Measurements from ENCODE around the gene LYRM4. TPM values are rescaled to one million over a fixed set of nuclear protein-coding genes. Genes with fewer than 3 reads are reported as not detected.

LYRM4 gene
- total RNA-seq, 1 donor from 2014 or later: 20.4 TPM

DNA sequence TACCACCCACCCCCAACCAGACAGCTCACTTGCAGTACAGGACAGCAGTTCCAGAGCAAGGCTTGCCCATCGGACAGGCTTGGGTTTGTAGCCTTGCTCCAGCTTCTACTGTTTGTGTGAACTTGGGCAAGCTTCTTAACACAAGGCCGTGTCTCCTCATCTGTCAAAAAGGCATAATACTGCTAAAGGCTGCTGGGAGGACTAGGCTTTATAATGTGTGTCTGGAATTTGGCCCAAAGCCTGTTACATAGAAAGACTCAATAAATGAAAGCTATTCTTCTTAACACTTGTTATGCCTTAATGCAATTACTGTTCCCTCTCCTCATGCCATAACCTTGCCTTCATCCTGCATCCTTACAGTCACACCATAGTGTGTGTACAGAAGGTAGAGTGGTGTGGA, 43.4 kb downstream of the LYRM4 start:
- Histone ChIP-seq H3K36me3 (peaks cover 6% of the 10 kb centered on the region), H3K4me3 (no peak overlapping the region), H3K27me3 (no peaks in the 10 kb centered on the region), H3K27ac (no peak overlapping the region), H3K4me1 (peaks cover 4% of the 10 kb centered on the region), H3K9me3 (no peaks in the 10 kb centered on the region)
- DNase-seq: no peak
- intact Hi-C loops (cut with DNase I): no loop called here
- ATAC-seq: no peak
- TF ChIP-seq, protein P1, sequence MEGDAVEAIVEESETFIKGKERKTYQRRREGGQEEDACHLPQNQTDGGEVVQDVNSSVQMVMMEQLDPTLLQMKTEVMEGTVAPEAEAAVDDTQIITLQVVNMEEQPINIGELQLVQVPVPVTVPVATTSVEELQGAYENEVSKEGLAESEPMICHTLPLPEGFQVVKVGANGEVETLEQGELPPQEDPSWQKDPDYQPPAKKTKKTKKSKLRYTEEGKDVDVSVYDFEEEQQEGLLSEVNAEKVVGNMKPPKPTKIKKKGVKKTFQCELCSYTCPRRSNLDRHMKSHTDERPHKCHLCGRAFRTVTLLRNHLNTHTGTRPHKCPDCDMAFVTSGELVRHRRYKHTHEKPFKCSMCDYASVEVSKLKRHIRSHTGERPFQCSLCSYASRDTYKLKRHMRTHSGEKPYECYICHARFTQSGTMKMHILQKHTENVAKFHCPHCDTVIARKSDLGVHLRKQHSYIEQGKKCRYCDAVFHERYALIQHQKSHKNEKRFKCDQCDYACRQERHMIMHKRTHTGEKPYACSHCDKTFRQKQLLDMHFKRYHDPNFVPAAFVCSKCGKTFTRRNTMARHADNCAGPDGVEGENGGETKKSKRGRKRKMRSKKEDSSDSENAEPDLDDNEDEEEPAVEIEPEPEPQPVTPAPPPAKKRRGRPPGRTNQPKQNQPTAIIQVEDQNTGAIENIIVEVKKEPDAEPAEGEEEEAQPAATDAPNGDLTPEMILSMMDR (IDR thresholded peaks at IDR 0.05): no peak

DNA sequence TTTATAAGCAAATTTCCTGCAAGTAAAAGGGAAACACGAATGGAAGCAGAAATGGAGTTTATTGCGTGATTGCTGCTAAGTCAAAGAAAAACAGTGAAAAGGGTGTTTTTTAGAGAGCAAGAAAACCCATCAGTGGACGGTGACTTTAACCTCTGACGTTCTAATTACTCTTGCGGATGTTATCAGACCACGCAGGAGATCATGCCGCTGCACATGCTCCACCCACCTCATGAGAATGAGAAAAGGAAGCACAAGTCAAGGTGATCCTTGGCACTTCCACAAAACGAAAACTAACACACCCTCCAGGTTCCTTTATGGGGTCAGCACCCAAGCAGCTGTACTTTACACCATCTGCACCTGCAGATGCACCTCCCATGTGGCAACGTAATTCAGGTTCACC, 45.0 kb downstream of the LYRM4 start:
- intact Hi-C loops (cut with DNase I): no loop called here
- no peak for ATAC-seq
- H3K27me3 ChIP-seq: no peaks in the 10 kb centered on the region
- H3K4me1 ChIP-seq: peaks cover 4% of the 10 kb centered on the region
- DNase-seq: no peak
- no peak overlapping the region for H3K27ac ChIP-seq
- H3K36me3 ChIP-seq: peaks cover 6% of the 10 kb centered on the region
- TF ChIP-seq, protein P1 (IDR thresholded peaks at IDR 0.05): no peak
- no peaks in the 10 kb centered on the region for H3K9me3 ChIP-seq
- no peak overlapping the region for H3K4me3 ChIP-seq

DNA sequence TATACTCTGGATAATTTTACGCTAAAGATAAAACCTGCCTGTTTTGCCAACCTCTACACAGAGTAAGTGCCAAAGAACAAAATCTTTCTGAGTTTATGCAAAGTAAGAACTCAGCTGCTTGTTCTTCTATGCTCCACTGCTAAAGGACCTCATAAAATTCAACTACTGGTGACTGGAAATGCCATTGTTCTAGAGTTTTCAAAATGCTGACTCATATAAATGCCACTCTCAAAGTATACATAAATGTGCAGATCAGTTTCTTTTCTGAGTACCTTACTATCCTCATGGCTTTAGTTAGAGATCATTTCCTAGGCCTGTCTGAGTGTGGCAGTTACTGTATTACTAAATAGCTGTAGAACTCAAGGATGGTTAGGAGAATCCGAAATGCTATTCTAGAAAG, 45.6 kb downstream of the LYRM4 start:
- Histone ChIP-seq H3K4me1 (peaks cover 4% of the 10 kb centered on the region), H3K9me3 (no peaks in the 10 kb centered on the region), H3K4me3 (no peak overlapping the region), H3K27me3 (no peaks in the 10 kb centered on the region), H3K27ac (no peak overlapping the region), H3K36me3 (peaks cover 6% of the 10 kb centered on the region)
- intact Hi-C loops (cut with DNase I): no loop called here
- TF ChIP-seq, protein P1 (IDR thresholded peaks at IDR 0.05): no peak
- no peak for DNase-seq
- ATAC-seq: no peak

DNA sequence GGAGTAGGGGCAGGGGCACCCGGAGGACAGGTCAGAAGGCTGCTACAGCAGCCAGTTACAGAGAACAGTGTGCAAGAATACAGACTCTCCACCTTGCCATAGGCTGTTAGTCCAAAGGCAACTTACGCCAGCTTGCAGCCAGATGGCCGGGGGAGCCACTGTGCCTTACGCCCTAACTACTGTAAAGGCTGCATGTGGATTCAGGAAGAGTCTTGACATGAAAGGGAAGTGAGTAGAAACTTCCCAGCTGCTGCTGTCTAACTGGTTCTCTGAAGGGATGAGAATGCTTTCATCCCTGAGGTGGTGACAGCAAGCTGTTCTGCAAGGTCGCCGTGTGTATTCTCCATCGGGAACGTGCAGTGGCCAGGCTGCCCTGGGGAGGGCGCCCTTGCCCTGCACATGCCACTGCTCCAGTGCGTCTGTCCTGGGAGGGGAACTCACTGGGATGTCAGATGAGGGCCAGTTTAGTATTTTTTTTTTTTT, 46.1 kb downstream of the LYRM4 start:
- peaks cover 4% of the 10 kb centered on the region for H3K4me1 ChIP-seq
- H3K27ac ChIP-seq: no peak overlapping the region
- no peaks in the 10 kb centered on the region for H3K9me3 ChIP-seq
- no peak for DNase-seq
- TF ChIP-seq, protein P1 (IDR thresholded peaks at IDR 0.05): peak; percentile 55
- peaks cover 6% of the 10 kb centered on the region for H3K36me3 ChIP-seq
- intact Hi-C loops (cut with DNase I): no loop called here
- H3K27me3 ChIP-seq: no peaks in the 10 kb centered on the region
- peak; percentile 84 for ATAC-seq
- H3K4me3 ChIP-seq: no peak overlapping the region

DNA sequence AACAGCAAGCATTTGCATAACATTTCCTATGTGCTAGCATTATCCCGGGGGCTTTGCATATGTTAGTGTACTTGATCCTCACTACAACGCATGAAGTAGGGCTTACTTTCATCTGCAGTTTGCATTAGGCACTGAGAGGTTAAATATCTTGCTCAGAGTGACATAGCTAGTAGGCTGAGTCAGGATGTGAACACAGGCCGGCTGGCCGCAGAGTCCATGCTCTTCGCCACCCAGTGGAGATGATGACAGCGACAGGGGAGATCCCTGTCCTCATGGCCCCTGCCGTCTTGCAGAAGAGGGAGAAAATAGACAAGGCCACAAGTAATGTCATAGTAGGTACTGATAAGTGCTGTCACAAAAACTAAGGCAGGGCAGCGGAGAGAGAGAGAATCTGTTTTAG, 46.9 kb downstream of the LYRM4 start:
- intact Hi-C loops (cut with DNase I): no loop called here
- Histone ChIP-seq H3K4me3 (no peak overlapping the region), H3K27me3 (no peaks in the 10 kb centered on the region), H3K4me1 (peaks cover 4% of the 10 kb centered on the region), H3K9me3 (no peaks in the 10 kb centered on the region), H3K27ac (no peak overlapping the region), H3K36me3 (peaks cover 6% of the 10 kb centered on the region)
- TF ChIP-seq, protein P1 (IDR thresholded peaks at IDR 0.05): no peak
- ATAC-seq (no peak), DNase-seq (no peak)

DNA sequence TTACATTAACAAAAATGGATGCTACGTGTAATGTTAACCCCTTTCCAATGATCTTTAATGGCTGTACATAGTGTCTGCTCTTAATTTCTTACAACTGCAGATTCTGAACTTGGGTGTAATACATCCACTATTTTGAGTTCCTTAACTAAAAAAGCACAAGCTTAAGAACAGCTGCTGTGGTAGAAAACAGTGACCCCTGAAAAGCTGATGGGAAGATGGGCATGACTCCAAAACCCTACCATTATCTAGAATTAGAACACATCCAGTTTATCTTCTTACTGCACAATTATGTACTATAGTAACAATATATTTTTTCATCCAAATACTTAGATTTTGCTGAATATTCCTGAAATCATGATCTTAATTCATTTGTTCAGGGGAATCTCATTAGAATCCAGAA, 49.3 kb downstream of the LYRM4 start:
- ATAC-seq (no peak), DNase-seq (no peak)
- intact Hi-C loops (cut with DNase I): no loop called here
- TF ChIP-seq, protein P1 (IDR thresholded peaks at IDR 0.05): no peak
- Histone ChIP-seq H3K27ac (no peak overlapping the region), H3K4me3 (no peak overlapping the region), H3K4me1 (peaks cover 4% of the 10 kb centered on the region), H3K9me3 (no peaks in the 10 kb centered on the region), H3K27me3 (no peaks in the 10 kb centered on the region), H3K36me3 (peaks cover 6% of the 10 kb centered on the region)

Measured in upper lobe of right lung (tissue), 1 donor.